ENCODE results near the gene TTN. TPM values are rescaled to one million over a fixed set of nuclear protein-coding genes. Genes with fewer than 3 reads are reported as not detected.
A peak's percentile ranks its signal among the peaks of the same experiment; 100 is the strongest.

The TTN gene
- total RNA-seq, 1 donor from 2014 or later, result 2,803 TPM

GRCh38 chr2:178830451-178830850 is 23.2 kb upstream of the TTN start:
- Histone ChIP-seq H3K27ac (replicated peaks) (peak overlapping the region; percentile 61), H3K4me1 (peaks cover 56% of the 10 kb centered on the region), H3K4me3 (no peak overlapping the region), H3K27me3 (ENCODE audit: low read depth) (no peaks in the 10 kb centered on the region), H3K9me3 (replicated peaks) (peaks cover 9% of the 10 kb centered on the region), H3K36me3 (no peaks in the 10 kb centered on the region)
- TF ChIP-seq CTCF (IDR thresholded peaks at IDR 0.05; ENCODE audit: borderline replicate concordance), result no peak
- no peak for DNase-seq
- intact Hi-C loops (cut with micrococcal nuclease), result no loop called here

- Histone ChIP-seq H3K36me3 (no peaks in the 10 kb centered on the region), H3K27me3 (ENCODE audit: low read depth) (no peaks in the 10 kb centered on the region), H3K9me3 (replicated peaks) (peaks cover 9% of the 10 kb centered on the region), H3K4me3 (no peak overlapping the region), H3K4me1 (peaks cover 54% of the 10 kb centered on the region), H3K27ac (replicated peaks) (peak overlapping the region; percentile 61)
- TF ChIP-seq CTCF (IDR thresholded peaks at IDR 0.05; ENCODE audit: borderline replicate concordance), result no peak
- intact Hi-C loops (cut with micrococcal nuclease), result no loop called here
- no peak for DNase-seq
These were observed 22.8 kb upstream of the TTN start for GRCh38 chr2:178829981-178830380.

- Histone ChIP-seq H3K4me1 (peaks cover 49% of the 10 kb centered on the region), H3K36me3 (no peaks in the 10 kb centered on the region), H3K4me3 (no peak overlapping the region), H3K9me3 (replicated peaks) (peaks cover 9% of the 10 kb centered on the region), H3K27me3 (ENCODE audit: low read depth) (no peaks in the 10 kb centered on the region), H3K27ac (replicated peaks) (peak overlapping the region; percentile 61)
- intact Hi-C loops (cut with micrococcal nuclease), result no loop called here
- DNase-seq, result no peak
- no peak for TF ChIP-seq CTCF (IDR thresholded peaks at IDR 0.05; ENCODE audit: borderline replicate concordance)
These were observed 22.2 kb upstream of the TTN start for GRCh38 chr2:178829299-178829960.

- Histone ChIP-seq H3K9me3 (replicated peaks) (peaks cover 9% of the 10 kb centered on the region), H3K36me3 (no peaks in the 10 kb centered on the region), H3K27ac (replicated peaks) (peak overlapping the region; percentile 61), H3K27me3 (ENCODE audit: low read depth) (no peaks in the 10 kb centered on the region), H3K4me1 (peaks cover 40% of the 10 kb centered on the region), H3K4me3 (no peak overlapping the region)
- no peak for DNase-seq
- TF ChIP-seq CTCF (IDR thresholded peaks at IDR 0.05; ENCODE audit: borderline replicate concordance), result no peak
- intact Hi-C loops (cut with micrococcal nuclease), result no loop called here
These were observed 21.3 kb upstream of the TTN start for GRCh38 chr2:178828486-178828881.

GRCh38 chr2:178827739-178828485 is 20.7 kb upstream of the TTN start:
- peaks cover 39% of the 10 kb centered on the region for H3K4me1 ChIP-seq
- peaks cover 9% of the 10 kb centered on the region for H3K9me3 ChIP-seq (replicated peaks)
- H3K27ac ChIP-seq (replicated peaks), result peak overlapping the region; percentile 61
- intact Hi-C loops (cut with micrococcal nuclease), result no loop called here
- no peak for TF ChIP-seq CTCF (IDR thresholded peaks at IDR 0.05; ENCODE audit: borderline replicate concordance)
- H3K27me3 ChIP-seq (ENCODE audit: low read depth), result no peaks in the 10 kb centered on the region
- no peaks in the 10 kb centered on the region for H3K36me3 ChIP-seq
- no peak for DNase-seq
- H3K4me3 ChIP-seq, result no peak overlapping the region

Measured in left ventricle myocardium inferior (tissue), 1 donor.